Keratinocyte (primary cell): ENCODE measurements around the gene SH3BP5. TPM values are rescaled to one million over a fixed set of nuclear protein-coding genes. Genes with fewer than 3 reads are reported as not detected.

Source experiments
- DNase-seq: peaks from one replicate; pipeline ENCODE4 v3.0.0-alpha.2; 2011; ENCODE audit warnings: low read depth, missing footprints, low spot score
- FAIRE-seq: peaks from 2 replicates; lab custom pipeline; 2011; peaks lifted over from hg19 to GRCh38; lab: Jason Lieb, UNC
- H2AFZ ChIP-seq: 2 replicates; pipeline ENCODE4 v1.6.0; 2012; ENCODE audit warnings: low read length, control low read depth, inconsistent platforms; ENCODE audit not compliant: control insufficient read depth
- H3K27ac ChIP-seq: 2 replicates; pipeline ENCODE4 v1.5.1; 2011; ENCODE audit warnings: low read length; ENCODE audit not compliant: control insufficient read depth, insufficient read depth
- H3K27me3 ChIP-seq: 3 replicates; pipeline ENCODE4 v1.6.0; 2011; ENCODE audit warnings: low read length; ENCODE audit not compliant: control insufficient read depth, insufficient read depth; ENCODE audit errors: extremely low read depth
- H3K36me3 ChIP-seq, 2 experiments: 2 replicates in 1 of 2; 3 replicates in 1 of 2; pipeline ENCODE4 v1.5.1; 2011; ENCODE audit warnings: low read length in 2 of 2, mild to moderate bottlenecking in 1 of 2; ENCODE audit not compliant: control insufficient read depth in 2 of 2, insufficient read depth in 2 of 2; ENCODE audit errors: extremely low read depth in 1 of 2
- H3K4me1 ChIP-seq: 3 replicates; pipeline ENCODE4 v1.5.1; 2011; ENCODE audit warnings: low read length; ENCODE audit not compliant: control insufficient read depth, insufficient read depth; ENCODE audit errors: extremely low read depth
- H3K4me2 ChIP-seq: 3 replicates; pipeline ENCODE4 v1.6.0; 2011; ENCODE audit warnings: low read depth, low read length; ENCODE audit not compliant: control insufficient read depth, insufficient read depth; ENCODE audit errors: extremely low read depth
- H3K4me3 ChIP-seq, 3 experiments: fragments of 200-600 bp in 1 of 3; sonication (generic) in 1 of 3; 2 replicates in 2 of 3; 3 replicates in 1 of 3; pipeline ENCODE4 v1.5.1; 2011 to 2016; ENCODE audit warnings: low read length in 3 of 3, mild to moderate bottlenecking in 3 of 3, control low read depth in 2 of 3, inconsistent platforms in 1 of 3, low read depth in 1 of 3, mixed read lengths in 1 of 3, mixed run types in 1 of 3, moderate library complexity in 1 of 3; ENCODE audit not compliant: control insufficient read depth in 2 of 3, insufficient read depth in 2 of 3; ENCODE audit errors: extremely low read depth in 1 of 3
- H3K79me2 ChIP-seq: 2 replicates; pipeline ENCODE4 v1.6.0; 2012; ENCODE audit warnings: low read length; ENCODE audit not compliant: control insufficient read depth, insufficient read depth
- H3K9ac ChIP-seq: 3 replicates; pipeline ENCODE4 v1.6.0; 2011; ENCODE audit warnings: low read length; ENCODE audit not compliant: control insufficient read depth, insufficient read depth; ENCODE audit errors: extremely low read depth
- H3K9me1 ChIP-seq: 3 replicates; pipeline ENCODE4 v1.6.0; 2011; ENCODE audit warnings: low read length; ENCODE audit not compliant: control insufficient read depth, insufficient read depth; ENCODE audit errors: extremely low read depth
- H3K9me3 ChIP-seq: 2 replicates; pipeline ENCODE4 v1.5.1; 2012; ENCODE audit warnings: low read depth, low read length; ENCODE audit not compliant: control insufficient read depth
- H4K20me1 ChIP-seq: 3 replicates; pipeline ENCODE4 v1.6.0; 2011; ENCODE audit warnings: low read length; ENCODE audit not compliant: control insufficient read depth, insufficient read depth; ENCODE audit errors: extremely low read depth
- CTCF ChIP-seq, 3 experiments: IDR thresholded peaks in 1 of 3; conservative IDR thresholded peaks in 1 of 3; optimal IDR thresholded peaks in 1 of 3; 2 replicates in 2 of 3; 3 replicates in 1 of 3; pipeline versions ENCODE3 to v1.5.1; 2011; ENCODE audit warnings: low read length in 3 of 3, mild to moderate bottlenecking in 3 of 3, moderate library complexity in 2 of 3, control low read depth in 1 of 3, inconsistent platforms in 1 of 3; ENCODE audit not compliant: insufficient read depth in 2 of 3; ENCODE audit errors: extremely low read depth in 1 of 3
- EZH2 ChIP-seq: IDR thresholded peaks from one replicate; pipeline ENCODE4 v1.6.1; 2012; ENCODE audit warnings: inconsistent platforms, mild to moderate bottlenecking, low read length, moderate library complexity
- dilution Hi-C: fragments of 300-500 bp; cut with MboI; formaldehyde crosslinking; loops from one replicate; pipeline ENCODE4 v1.7.0; 2020; ENCODE audit warnings: low sequenced_read_pairs; ENCODE audit not compliant: extremely low pct_ligation_motif_present
- polyA plus RNA-seq, 5 experiments: library from polyadenylated mRNA; depleted of rRNA in 3 of 5; stranded (reverse) in 3 of 5; stranded (forward) in 1 of 5; unstranded in 1 of 5; fragments of >200 nt; gene quantifications; 1 replicate in 1 of 5; 2 replicates in 3 of 5; 3 replicates in 1 of 5; pipeline versions ENCODE4 v1.2.1 to v1.2.3, GENCODE V29; 2011 to 2012; ENCODE audit warnings: missing spikeins in 2 of 5, low read depth in 1 of 5, low replicate concordance in 1 of 5

Gene SH3BP5
- polyA plus RNA-seq, 1 donor (not counting 4 experiments of a cell fraction or from before 2014, with no cell fraction given): 13.4 TPM

- H3K9ac ChIP-seq: no peak overlapping the region
- H3K4me2 ChIP-seq: no peak overlapping the region
- dilution Hi-C loops: no loop called here
- H3K27me3 ChIP-seq: no peaks in the 10 kb centered on the region
- H3K79me2 ChIP-seq: no peaks in the 10 kb centered on the region
- H2AFZ ChIP-seq: no peak overlapping the region
- H3K27ac ChIP-seq: no peak overlapping the region
- no peaks in the 10 kb centered on the region for H3K36me3 ChIP-seq
- no peaks in the 10 kb centered on the region for H4K20me1 ChIP-seq
- H3K9me1 ChIP-seq: no peaks in the 10 kb centered on the region
- FAIRE-seq (no peak), DNase-seq (no peak)
- TF ChIP-seq CTCF (optimal IDR thresholded peaks at IDR 0.05 in 1 of 3, IDR thresholded peaks at IDR 0.05 in 1 of 3, conservative IDR thresholded peaks at IDR 0.05 in 1 of 3; ENCODE audit: extremely low read depth in 1 of 3, insufficient read depth in 2 of 3, low read length in 3 of 3): no peak
- no peak for TF ChIP-seq EZH2
- no peaks in the 10 kb centered on the region for H3K9me3 ChIP-seq
- H3K4me3 ChIP-seq: no peak overlapping the region
- H3K4me1 ChIP-seq: peaks cover 6% of the 10 kb centered on the region
These were observed 36.9 kb downstream of the SH3BP5 start for GRCh38 chr3:15295506-15295905.

GRCh38 chr3:15294929-15295328 is 37.5 kb downstream of the SH3BP5 start:
- no peak overlapping the region for H3K9ac ChIP-seq
- TF ChIP-seq EZH2 (no peak), CTCF (optimal IDR thresholded peaks at IDR 0.05 in 1 of 3, IDR thresholded peaks at IDR 0.05 in 1 of 3, conservative IDR thresholded peaks at IDR 0.05 in 1 of 3; ENCODE audit: extremely low read depth in 1 of 3, insufficient read depth in 2 of 3, low read length in 3 of 3) (no peak)
- FAIRE-seq (no peak), DNase-seq (no peak)
- H3K9me3 ChIP-seq: no peaks in the 10 kb centered on the region
- no peak overlapping the region for H3K27ac ChIP-seq
- no peaks in the 10 kb centered on the region for H3K79me2 ChIP-seq
- no peak overlapping the region for H2AFZ ChIP-seq
- no peaks in the 10 kb centered on the region for H3K9me1 ChIP-seq
- H3K36me3 ChIP-seq: no peaks in the 10 kb centered on the region
- no peaks in the 10 kb centered on the region for H3K27me3 ChIP-seq
- H4K20me1 ChIP-seq: no peaks in the 10 kb centered on the region
- H3K4me3 ChIP-seq: no peak overlapping the region
- H3K4me2 ChIP-seq: no peak overlapping the region
- H3K4me1 ChIP-seq: peaks cover 3% of the 10 kb centered on the region
- dilution Hi-C loops: no loop called here
